DND-41 (cell line): ENCODE results near the gene WARS2.

Source experiments
- ATAC-seq: fragments of 200-7000 bp; cut with Tn5 transposase; 3 replicates; pipeline ENCODE4 v1.9.1; 2021; ENCODE audit warnings: low read depth; ENCODE audit not compliant: insufficient read depth
- DNase-seq: peaks from one replicate; pipeline ENCODE4 v3.0.0-alpha.2; 2020
- H2AFZ ChIP-seq: 2 replicates; pipeline ENCODE4 v1.6.0; 2012; ENCODE audit warnings: low read depth, low read length
- H3K27ac ChIP-seq: 2 replicates; pipeline ENCODE4 v1.5.1; 2012; ENCODE audit warnings: low read length, inconsistent platforms
- H3K27me3 ChIP-seq: fragments of 200-600 bp; sonication (generic); 2 replicates; pipeline ENCODE4 v1.6.0; 2012; ENCODE audit warnings: low read length, mild to moderate bottlenecking, inconsistent platforms; ENCODE audit not compliant: insufficient read depth, poor library complexity
- H3K36me3 ChIP-seq: 2 replicates; pipeline ENCODE4 v1.5.1; 2012; ENCODE audit warnings: low read length, inconsistent platforms; ENCODE audit not compliant: insufficient read depth
- H3K4me1 ChIP-seq: 2 replicates; pipeline ENCODE4 v1.5.1; 2012; ENCODE audit warnings: mild to moderate bottlenecking, low read length; ENCODE audit not compliant: insufficient read depth
- H3K4me2 ChIP-seq: 2 replicates; pipeline ENCODE4 v1.6.0; 2012; ENCODE audit warnings: mild to moderate bottlenecking, moderate library complexity, low read length, inconsistent platforms; ENCODE audit not compliant: insufficient read depth
- H3K4me3 ChIP-seq, 2 experiments: fragments of 200-600 bp in 1 of 2; shearing (Covaris generic) in 1 of 2; 2 replicates each; pipeline ENCODE4 v1.5.1; 2012 to 2016; ENCODE audit warnings: inconsistent platforms in 2 of 2, low read length in 2 of 2, mild to moderate bottlenecking in 2 of 2, low read depth in 1 of 2, moderate library complexity in 1 of 2
- H3K79me2 ChIP-seq: 2 replicates; pipeline ENCODE4 v1.6.0; 2012; ENCODE audit warnings: low read length, inconsistent platforms; ENCODE audit not compliant: insufficient read depth
- H3K9ac ChIP-seq: 2 replicates; pipeline ENCODE4 v1.6.0; 2012; ENCODE audit warnings: low read depth, mild to moderate bottlenecking, inconsistent platforms, low read length, moderate library complexity
- H3K9me3 ChIP-seq: 2 replicates; pipeline ENCODE4 v1.5.1; 2012; ENCODE audit warnings: low read length, moderate library complexity, mild to moderate bottlenecking, inconsistent platforms; ENCODE audit not compliant: insufficient read depth, severe bottlenecking
- H4K20me1 ChIP-seq: 2 replicates; pipeline ENCODE4 v1.6.0; 2012; ENCODE audit warnings: low read length; ENCODE audit not compliant: insufficient read depth
- CTCF ChIP-seq: IDR thresholded peaks from 2 replicates; pipeline ENCODE4 v1.5.1; 2012; ENCODE audit warnings: borderline replicate concordance, low read length, moderate library complexity, mild to moderate bottlenecking; ENCODE audit not compliant: poor library complexity, severe bottlenecking; ENCODE audit errors: extremely low read depth
- EZH2 ChIP-seq: IDR thresholded peaks from 3 replicates; pipeline ENCODE4 v1.6.1; 2012; ENCODE audit warnings: borderline replicate concordance, low read depth, mild to moderate bottlenecking, moderate library complexity, low read length, inconsistent platforms; ENCODE audit not compliant: severe bottlenecking

WARS2 gene

GRCh38 chr1:118989878-118990378, 150.5 kb downstream of the WARS2 start:
- ATAC-seq (no peak), DNase-seq (no peak)
- no peaks in the 10 kb centered on the region for H3K36me3 ChIP-seq
- H3K9me3 ChIP-seq = no peaks in the 10 kb centered on the region
- no peak overlapping the region for H2AFZ ChIP-seq
- no peaks in the 10 kb centered on the region for H3K4me1 ChIP-seq
- TF ChIP-seq CTCF = no peak
- TF ChIP-seq EZH2 = no peak
- no peak overlapping the region for H3K9ac ChIP-seq
- no peak overlapping the region for H3K27ac ChIP-seq
- no peak overlapping the region for H3K4me2 ChIP-seq
- H3K27me3 ChIP-seq = peaks cover 8% of the 10 kb centered on the region
- no peaks in the 10 kb centered on the region for H4K20me1 ChIP-seq
- no peaks in the 10 kb centered on the region for H3K79me2 ChIP-seq
- H3K4me3 ChIP-seq = no peak overlapping the region

DNA sequence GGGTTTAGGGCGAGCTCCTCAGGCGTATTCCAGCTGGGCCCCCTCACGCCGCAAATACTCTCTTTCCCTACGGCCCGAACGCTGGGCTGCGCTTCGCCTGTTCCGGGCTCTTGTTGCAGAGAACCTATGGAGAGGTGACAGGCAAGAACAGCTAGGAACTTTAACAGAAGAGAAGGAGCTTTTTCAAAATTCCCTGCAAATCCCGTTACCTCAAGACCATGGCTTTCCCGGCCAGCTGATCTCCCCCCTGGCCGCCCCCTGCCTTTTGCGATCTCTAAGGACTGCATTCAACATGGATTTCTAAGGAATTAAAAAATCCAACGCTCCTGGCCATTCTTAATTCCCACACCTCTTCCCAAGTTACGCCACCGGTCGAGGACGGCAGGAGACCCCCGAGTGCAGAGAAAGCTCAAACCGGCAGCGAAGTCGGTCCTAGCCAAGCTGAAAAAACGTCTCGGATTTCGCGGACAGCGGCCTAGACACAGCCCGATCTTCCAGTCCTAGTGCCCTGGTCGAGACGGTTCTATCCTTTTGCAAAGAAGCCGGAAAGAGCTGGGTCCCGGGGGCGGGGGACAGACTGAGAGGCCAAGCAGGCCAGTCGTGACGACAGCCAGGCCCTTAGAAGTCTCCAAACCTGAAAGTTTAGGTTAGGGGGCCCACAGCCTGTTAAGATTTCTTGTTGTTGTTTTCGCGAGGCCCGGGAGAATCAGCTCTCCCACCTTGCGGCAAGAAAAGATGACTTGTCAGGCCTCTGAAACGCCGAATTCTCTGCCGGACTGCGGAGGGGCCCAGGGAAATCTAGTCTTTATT, 151.2 kb downstream of the WARS2 start:
- no peak overlapping the region for H2AFZ ChIP-seq

DNA sequence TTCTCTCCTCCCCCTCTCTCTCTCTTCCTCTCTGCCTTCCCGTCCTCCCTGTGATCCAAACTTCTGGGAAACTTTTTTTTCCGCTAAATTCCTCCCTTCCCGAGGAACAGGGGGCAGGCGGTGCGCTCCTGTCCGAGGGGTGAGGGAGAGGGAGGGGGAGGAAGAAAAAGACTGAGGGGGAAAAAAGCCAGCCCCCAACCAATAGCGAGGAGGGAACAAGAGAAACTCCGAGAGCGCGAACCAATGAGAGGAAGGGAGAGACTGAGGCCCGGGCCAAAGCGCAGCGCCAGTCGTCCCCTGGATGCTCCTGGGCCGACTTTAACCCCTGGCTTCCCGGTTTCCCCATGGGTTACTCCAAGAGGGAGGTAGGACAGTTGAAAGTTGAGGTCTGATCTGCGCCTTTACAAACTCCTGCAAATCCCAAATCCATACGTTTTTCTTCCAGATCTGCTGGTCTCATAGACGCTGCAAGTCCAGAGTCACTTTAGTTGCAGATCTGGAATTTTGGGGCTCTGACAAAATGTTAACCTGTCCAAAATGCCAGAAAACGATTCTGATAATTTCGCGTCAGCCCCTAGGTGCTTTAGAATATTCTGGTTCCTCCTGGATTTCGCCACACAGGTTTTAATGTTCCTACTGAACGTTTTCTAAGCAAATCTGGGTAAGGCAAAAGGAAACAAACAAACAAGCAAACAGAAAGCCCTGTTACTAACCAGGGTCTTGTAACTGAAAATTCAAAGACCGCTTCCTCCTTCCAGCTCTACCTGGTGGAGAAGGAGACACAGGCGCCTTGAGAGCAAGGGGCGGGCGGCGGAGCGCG, 152.1 kb downstream of the WARS2 start, which contains the start of gene TBX15:
Gene TBX15, minus strand, starts transcription at position 158 of the 820 bp plus-strand sequence. CDS start 548 bp downstream, outside the sequence.
- Histone ChIP-seq H3K4me3 (no peak within 1 kb of the TSS), H4K20me1 (no peaks in the 10 kb centered on the region), H3K79me2 (no peaks in the 10 kb centered on the region), H3K4me2 (no peak within 1 kb of the TSS), H3K4me1 (no peaks in the 10 kb centered on the region), H3K9me3 (no peaks in the 10 kb centered on the region), H3K27me3 (peaks cover 8% of the 10 kb centered on the region), H3K27ac (no peak within 1 kb of the TSS), H3K9ac (no peak within 1 kb of the TSS), H2AFZ (no peak within 1 kb of the TSS), H3K36me3 (no peaks in the 10 kb centered on the region)
- TF ChIP-seq EZH2 (no peak), CTCF (no peak)
- ATAC-seq (no peak), DNase-seq (no peak)

More for the DNA sequence above, 151.2 kb downstream of the WARS2 start:
- H3K79me2 ChIP-seq = no peaks in the 10 kb centered on the region
- TF ChIP-seq CTCF = no peak
- no peak for TF ChIP-seq EZH2
- DNase-seq = no peak
- no peak overlapping the region for H3K4me3 ChIP-seq
- H3K4me1 ChIP-seq = no peaks in the 10 kb centered on the region
- no peak overlapping the region for H3K27ac ChIP-seq
- no peak overlapping the region for H3K4me2 ChIP-seq
- H3K9me3 ChIP-seq = no peaks in the 10 kb centered on the region
- ATAC-seq = no peak
- no peaks in the 10 kb centered on the region for H3K36me3 ChIP-seq
- H3K9ac ChIP-seq = no peak overlapping the region
- no peaks in the 10 kb centered on the region for H4K20me1 ChIP-seq
- peaks cover 8% of the 10 kb centered on the region for H3K27me3 ChIP-seq
